ENCODE measurements around the gene C3orf33.

C3orf33 gene

DNA sequence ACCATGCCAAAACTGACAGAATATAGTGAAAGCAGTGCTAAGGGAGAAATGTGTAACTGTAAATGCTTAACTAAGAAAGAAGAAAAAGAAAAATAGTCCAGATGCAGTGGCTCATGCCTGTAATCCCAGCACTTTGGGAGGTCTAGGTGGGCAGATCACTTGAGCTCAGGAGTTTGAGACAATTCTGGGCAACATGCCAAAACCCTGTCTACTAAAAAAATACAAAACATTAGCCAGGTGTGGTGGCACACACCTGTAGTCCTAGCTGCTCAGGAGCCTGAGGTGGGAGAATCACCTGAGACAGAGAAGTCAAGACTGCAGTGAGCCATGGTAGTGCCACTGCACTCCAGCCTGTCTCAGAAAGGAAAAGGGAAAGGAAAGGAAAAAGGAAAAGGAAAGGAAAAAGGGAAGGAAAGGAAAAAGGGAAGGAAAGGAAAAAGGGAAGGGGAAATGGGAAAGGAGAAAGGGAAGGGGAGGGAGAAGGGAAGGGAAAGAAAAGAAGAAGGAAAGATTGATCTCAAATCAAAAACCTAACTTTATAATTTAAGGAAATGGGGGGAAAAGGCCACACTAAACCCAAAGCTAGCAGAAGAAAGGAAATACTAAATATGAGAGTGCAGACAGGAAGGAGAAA lies 20.3 kb downstream of the C3orf33 start:
- DNase-seq = no peak

DNA sequence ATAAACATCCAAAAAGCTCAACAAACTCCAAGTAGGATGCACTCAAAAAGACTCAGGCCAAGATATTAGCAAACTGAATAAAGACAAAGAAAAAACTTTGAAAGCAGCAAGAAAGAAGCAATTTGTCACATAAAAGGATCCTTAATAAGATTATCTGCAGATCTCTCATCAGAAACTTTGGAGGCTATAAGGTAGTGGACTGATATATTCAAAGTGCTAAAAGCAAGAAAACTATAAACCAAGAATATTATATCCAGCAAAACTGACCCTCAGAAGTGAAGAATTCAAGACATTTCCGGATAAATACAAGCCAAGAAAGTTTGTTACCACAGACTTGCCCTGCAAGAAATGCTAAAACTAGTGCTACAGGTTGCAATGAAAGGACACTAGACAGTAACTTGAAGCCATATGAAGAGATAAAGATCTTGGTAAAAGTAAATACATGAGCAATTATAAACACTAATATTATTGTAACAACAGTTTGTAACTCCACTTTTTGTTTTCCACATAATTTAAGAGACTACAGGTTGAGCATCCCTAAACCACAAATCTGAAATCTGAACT lies 23.6 kb downstream of the C3orf33 start:
- no peak for DNase-seq

GRCh38 chr3:155780291-155780690 lies 25.8 kb downstream of the C3orf33 start:
- no peak for DNase-seq

- no peak for DNase-seq
Measured at GRCh38 chr3:155778462-155778861, 27.6 kb downstream of the C3orf33 start.

- DNase-seq = no peak
Measured at GRCh38 chr3:155772801-155773200, 33.3 kb downstream of the C3orf33 start.

DNA sequence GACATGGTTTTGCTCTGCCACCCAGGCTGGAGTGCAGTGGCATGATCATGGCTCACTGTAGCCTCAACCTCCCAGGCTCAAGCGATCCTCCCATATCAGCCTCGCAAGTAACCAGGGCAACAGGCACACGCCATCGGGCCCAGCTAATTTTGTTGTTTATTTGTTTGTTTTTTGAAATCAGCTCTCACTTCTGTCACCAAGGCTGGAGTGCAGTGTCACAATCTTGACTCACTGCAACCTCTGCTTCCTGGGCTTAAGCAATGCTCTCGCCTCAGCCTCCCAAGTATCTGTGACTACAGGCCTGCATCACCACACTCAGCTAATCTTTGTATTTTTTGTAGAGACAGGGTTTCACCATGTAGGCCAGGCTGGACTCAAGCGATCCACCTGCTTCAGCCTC lies 35.0 kb downstream of the C3orf33 start:
- DNase-seq = no peak

DNA sequence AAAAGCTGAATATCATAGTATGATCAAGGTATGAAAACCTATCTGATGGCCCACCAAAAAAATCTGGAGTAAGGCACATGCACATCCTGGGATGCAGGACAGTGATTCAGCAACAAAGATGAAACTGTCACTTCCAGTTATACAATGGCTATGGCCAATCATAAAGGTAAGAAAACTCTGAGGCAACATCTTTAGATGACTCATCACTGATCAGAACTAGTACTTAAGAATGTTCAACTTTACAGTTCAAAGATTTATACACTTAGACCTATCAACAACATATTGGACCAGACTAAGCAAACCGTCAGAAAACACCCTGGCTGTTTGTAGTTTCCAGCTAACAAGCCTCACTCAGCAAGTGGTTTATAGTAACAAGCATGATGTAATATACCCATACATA lies 39.9 kb downstream of the C3orf33 start:
- DNase-seq = no peak

DNA sequence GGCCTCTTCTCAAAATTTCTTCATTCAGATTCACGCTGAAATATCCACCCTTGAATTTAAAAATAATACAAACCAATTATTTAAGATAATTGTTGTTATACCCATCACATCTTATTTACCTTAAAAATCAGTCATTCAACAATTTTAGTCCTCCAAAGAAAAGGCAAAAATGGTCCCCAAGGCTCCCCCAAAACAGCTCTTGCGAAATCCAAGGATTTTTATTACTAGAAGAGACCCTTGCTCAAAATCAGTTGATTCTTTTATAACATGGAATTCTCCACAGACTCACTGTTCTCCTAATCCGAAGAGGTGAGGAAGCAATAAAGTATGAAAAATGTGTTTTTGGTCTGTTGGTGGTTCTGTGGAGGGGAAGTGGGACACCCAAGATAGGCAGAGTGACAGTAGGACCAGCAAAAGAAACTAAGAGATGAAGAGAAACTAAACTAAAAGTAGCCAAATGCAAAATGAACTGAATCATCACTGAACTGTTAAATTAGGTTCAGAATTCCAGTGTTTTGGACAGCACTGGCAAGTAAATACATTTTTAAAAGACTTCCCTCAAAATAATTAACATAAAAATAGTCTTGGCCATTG lies 42.1 kb downstream of the C3orf33 start:
- no peak for DNase-seq

DNA sequence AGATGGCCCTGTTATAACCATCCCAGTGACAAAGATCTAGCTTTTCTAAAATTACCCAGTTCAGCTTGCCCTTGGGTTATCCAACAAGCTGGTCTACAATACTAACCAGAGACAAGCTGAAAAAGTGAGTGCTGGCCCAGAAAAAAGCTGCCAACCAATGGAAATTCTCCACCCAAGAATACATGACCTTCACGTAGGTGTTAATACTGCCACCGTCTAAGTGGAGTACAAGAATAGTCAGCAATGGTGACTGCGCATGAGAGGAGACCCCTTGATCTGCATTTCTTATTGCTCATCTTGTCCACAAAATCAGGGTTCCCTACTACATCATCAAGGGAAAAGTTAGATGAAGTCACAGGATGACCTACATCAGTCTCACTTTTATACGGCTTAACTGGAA lies 45.4 kb downstream of the C3orf33 start:
- DNase-seq = no peak

GRCh38 chr3:155757577-155757976 lies 48.5 kb downstream of the C3orf33 start:
- DNase-seq = no peak

DNA sequence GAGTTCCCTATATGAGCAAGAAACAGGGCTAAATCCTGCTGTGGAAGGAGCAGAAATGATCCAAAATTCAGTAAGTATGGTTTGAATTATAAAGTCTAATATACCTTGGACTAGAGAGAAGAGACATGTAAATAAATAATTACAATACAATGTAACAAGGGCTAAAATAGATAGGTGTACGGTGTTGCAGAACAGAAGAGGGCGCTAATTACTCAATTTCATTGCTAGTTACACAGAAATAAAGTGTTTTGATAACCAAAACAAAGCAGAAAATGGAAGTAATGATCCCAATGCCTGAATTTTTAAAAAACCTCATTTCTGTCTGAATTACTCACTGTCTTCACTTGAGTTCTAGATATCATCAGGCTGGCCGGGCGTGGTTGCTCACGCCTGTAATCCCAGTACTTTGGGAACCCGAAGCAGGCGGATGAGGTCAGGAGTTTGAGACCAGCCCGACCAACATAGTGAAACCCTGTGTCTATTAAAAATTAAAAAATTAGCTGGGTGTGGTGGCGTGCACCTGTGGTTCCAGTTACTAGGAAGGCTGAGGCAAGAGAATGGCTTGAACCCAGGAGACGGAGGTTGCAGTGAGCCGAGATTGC lies 52.9 kb downstream of the C3orf33 start:
- DNase-seq = no peak

DNA sequence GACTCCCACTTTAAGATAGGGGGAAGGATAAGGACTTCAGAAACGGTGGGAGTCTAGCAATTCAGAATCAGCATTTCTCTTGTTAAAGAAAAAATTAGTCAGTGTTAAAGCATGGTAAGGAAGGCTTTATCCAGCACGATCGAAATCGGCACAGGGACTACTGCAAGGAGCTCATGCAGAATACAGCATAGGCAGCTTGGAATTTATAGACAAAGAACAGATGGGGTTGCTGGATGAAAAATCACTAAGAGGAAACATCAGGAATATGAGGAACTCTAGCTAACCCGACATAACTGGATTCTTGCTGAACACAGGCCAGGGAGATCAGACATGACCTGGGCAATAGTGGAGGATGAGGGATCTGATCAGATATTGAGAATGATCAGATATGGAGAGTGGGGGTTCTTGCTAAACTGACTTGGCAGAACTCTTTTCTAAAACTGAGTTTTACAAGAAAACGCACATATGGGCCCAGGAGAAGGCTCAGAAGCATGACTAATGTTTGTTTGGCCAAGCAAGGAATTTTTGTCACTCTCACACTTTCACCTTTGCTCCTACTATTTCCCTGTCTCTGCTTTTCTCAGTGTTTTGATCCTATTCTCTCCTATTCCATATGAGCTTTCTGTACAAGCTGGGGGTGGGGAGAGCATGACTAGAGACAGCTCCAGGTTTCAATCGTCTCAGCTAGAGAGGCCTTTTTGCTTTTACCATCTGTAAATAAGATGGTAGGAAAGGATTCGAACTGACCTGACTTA lies 57.3 kb downstream of the C3orf33 start:
- DNase-seq = no peak

DNA sequence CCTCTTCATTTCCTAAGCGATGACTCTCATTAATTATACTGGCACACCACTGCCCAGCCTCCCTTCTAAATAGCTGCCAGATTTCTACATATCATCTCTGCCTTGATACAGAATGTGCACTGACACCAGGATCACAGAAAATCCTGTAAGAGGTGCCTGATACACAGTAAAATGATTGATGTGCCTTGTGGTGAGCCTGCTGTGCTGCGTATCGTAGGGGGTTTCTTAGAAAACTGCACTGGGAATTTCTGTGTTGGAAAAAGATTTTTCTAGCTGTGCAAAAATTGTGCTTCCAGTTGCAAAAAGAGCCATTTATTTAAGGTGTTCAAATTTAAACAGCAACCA lies 58.2 kb downstream of the C3orf33 start:
- no peak for DNase-seq

DNA sequence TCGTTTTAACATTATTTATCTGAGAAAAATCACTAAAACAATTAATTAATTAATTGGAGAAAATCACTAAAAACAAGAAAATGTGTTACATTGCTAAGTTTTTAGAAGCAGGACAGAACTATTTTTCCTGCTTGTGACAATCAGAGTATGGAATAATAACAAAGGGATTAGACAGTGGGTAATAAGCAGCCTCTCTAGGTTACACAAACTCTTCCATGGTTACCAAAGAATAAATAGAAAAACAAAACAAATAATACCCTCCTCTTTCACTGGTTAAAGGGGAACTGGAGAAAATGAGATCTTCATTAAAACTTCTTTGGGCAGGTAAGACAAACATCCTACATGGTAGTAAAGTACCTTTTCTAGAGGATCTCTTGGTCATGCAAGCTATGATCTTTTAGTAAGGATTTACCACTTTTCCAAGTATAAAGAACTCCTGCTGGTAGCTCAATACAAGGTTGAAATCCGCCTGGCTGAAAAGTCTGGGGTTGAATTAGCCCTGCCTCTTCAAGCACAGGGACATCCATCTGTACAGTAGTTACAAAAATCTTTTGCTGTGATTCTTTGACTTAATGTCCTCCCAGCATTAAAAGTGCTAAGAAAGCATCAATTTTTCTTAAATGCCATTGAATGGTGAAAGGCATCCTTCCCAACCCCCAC lies 58.7 kb downstream of the C3orf33 start:
- DNase-seq = no peak

DNA sequence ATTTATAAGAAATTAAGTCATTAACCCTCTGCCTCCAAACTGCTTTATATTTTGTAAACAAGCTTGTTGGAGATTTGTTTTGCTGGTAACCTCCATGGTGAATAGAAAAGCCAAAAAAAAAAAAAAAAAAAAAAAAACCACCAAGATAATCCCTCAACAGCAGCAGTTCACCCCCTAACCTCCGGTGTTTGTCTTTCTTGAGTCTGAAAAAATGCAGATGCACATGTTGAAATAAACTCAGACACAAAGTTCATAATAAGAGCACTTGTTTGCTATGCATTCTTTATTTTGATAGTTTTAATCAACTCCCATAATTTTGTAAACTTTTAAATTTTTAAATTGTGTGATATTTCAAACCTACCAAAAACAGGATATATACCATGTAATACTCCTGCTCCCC lies 59.4 kb downstream of the C3orf33 start:
- no peak for DNase-seq

DNA sequence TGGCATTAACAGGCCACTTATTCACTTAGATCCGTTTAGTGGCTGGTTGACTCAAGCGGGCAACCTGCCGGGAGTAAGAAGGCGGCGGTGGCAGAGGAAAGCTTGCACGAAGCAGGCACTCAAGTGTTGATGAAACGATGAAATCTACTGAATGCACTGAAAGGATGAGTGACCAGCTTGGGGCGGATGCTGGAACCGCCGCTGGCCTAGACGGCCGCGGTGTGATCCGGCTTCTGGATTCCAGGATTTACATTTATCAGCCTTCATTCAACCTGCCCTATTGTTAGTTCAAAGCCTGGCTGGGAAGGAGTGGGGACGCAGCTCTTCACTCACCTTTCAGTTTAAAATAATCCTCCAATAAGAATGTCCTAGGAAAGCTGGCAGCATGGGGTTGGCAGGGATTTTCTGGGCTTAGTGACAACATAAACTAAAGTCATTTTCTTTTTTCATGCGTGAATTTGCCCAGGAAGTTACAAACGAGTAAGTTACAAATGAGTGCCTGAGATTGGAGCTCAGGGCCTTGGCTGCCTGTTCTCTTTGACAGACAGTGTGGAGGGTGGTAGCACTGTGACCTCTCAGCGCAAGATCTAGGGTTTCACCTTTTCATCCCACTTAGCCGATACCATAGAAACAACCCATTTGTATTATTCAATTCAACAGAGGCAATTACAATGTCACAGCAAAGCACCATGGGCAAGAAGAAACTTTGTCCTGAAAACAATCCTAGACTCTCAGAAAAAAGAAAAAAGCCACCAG lies 60.1 kb downstream of the C3orf33 start:
- peak; percentile 73 for DNase-seq

DNA sequence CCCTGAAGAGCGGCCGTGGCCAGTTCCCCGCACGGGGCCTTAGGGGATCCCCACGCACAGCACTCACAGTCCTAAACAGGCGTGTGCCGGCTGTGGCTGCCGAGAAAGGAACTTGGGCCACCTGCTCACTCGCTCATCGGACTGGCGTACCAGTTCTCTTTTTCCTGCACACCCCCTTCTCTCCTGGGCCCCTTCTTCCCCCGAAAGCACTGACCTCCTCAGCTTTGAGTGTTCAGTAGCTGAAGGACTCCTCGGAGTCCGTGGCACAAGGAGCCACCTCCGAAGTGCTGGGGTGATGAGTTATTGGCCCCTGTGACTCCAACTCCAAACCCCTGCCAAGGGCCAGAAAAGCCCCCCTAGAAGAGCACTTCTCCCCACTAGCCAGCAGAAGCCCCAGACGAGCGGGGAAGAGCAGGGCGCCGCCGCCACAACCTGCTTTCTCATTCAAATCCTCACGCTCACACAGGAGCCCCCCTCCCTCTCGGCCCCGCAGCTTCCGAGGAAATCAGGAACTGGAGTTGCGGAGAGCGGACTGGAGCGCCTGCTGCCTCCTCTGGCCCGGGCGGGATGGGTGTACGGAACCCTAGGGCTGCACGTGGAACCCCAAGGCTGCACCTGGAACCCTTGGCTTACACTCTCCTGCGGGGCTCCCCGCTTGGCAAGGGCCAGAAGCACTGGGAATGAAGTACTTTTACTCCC lies 61.3 kb downstream of the C3orf33 start, which contains the start of gene PLCH1:
TSS of gene PLCH1 (minus strand) at position 446 of the 699 bp plus-strand sequence. CDS start 40,847 bp downstream, outside the sequence.
- DNase-seq = peak; percentile 92

- peak; percentile 87 for DNase-seq
Measured at GRCh38 chr3:155744010-155744625, 62.0 kb downstream of the C3orf33 start.

GRCh38 chr3:155743606-155744005 lies 62.5 kb downstream of the C3orf33 start:
- DNase-seq = no peak

DNA sequence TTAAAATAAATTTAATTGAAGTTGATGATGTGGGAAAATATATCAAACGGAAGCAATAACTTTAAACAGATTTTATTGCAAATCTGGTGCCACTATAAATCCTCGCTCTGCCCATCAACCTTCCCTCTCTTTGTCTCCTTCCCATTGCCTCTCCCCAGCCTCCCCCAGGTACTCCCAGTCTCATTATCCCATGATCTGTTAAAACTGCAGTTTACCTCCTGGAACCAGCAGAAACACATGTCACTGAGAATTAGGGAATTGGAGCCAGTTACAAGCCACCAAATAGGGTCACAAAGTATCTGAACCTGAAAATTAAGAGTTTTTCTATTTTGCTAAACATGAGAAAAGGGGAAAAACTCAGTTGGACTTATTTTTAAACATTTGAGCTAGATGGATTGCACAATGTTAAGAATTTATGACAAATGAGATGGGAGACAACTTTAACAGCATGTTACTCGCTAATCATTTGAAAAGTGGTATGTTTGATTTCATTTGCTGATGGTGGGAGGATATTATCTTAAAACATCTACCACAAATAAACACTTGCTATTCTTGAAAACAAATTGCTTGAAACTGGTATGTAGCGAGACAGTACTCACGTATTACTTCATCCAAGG lies 63.6 kb downstream of the C3orf33 start:
- DNase-seq = no peak

DNA sequence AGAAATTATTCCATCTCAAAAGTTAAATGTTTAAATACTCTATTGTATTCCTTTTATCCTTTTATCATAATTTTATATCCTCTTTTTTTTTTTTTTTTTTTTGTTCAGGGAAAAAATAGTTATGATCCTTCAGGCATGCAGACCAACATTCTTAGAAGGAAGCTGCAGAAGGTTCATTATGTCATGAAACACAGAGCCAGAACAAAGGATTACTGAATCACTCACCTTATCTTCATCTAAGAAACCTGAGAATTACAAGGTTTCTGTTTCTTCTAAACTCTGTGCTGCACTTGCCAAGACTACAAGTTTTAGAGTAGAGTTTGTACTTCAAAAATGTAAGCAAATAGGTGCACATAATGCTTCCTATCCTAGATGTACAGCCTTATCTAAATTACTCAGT lies 64.5 kb downstream of the C3orf33 start:
- no peak for DNase-seq

All from islet precursor cell (in vitro differentiated cells).